GF-D8 (cell line): ENCODE results near the gene IL1RL2.

Experiments
- DNase-seq: peaks from one replicate; lab custom pipeline; 2025; lab: John Stamatoyannopoulos, UW

IL1RL2 gene

GRCh38 chr2:102158011-102158755 lies 28.6 kb upstream of the IL1RL2 start:
- no peak for DNase-seq

DNA sequence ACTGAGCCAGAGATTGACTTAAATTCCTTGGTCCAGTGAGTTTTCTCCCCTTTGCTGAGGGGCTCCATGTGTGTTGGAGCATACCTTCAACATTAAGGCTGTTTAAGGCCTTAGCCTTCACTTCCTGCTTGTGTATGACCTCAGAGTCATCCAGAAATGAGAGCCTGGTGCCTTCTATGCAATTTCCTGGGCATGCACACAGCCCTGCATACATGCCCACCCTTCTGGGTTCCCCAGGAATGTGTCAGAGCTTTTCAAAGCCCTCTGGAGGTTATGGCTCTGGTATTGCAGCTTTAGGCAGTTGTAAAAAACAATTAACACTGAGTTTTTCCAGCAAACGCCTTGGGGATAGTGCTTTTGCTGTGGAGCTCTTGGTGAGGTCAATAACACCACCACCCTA lies 27.5 kb upstream of the IL1RL2 start:
- DNase-seq = no peak

- DNase-seq = no peak
Measured at GRCh38 chr2:102166189-102166845, 20.5 kb upstream of the IL1RL2 start.

DNA sequence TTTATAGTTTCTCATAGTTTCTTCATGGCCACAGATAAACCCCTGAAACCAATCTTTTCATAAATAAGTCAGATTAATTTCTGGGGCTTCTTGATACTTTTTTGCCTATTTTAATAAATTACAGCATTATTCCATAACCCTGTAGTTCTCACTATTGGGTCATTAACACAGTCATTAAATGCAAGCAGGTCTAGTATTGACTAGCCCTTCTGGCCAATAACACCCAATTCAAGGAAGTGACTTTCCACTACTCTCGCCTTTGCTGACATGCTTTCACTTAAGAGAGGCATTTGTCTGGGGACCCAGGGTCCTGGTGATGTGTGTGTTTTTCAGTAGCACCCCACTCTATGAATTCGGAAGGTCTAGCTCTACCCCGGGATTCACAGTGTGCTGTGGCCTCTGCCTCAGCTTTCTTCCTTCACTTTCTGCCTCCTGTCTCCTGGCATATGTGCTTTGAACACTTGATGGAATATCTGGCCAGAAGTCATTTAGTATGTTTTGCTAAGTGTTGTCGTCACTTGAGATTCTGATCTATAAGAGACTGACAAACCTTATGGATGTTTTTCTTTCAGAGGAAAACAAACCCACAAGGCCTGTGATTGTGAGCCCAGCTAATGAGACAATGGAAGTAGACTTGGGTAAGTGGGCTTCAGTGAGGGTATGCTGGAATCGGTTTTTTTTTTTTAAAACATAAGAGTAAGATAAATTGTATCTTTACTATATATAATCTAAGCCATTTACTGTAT lies 18.6 kb upstream of the IL1RL2 start:
- DNase-seq = no peak

GRCh38 chr2:102171946-102172345 lies 14.9 kb upstream of the IL1RL2 start:
- no peak for DNase-seq

GRCh38 chr2:102172745-102173144 lies 14.1 kb upstream of the IL1RL2 start:
- no peak for DNase-seq

GRCh38 chr2:102176172-102176571 lies 10.7 kb upstream of the IL1RL2 start:
- no peak for DNase-seq

DNA sequence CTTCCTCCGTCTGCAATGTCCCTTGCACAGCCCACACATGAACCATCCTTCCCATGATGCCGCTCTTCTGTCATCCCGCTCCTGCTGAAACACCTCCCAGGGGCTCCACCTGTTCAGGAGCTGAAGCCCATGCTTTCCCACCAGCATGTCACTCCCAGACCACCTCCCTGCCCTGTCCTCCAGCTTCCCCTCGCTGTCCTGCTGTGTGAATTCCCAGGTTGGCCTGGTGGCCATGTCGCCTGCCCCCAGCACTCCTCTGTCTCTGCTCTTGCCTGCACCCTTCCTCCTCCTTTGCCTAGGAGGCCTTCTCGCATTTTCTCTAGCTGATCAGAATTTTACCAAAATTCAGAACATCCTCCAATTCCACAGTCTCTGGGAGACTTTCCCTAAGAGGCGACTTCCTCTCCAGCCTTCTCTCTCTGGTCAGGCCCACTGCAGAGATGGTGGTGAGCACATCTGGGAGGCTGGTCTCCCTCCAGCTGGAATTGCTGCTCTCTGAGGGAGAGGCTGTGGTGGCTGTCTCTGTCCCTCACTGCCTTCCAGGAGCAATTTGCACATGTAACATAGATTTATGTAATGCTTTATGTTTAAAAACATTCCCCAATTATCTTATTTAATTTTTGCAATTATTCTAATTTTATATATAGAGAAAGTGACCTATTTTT lies 8.9 kb upstream of the IL1RL2 start:
- DNase-seq = no peak

DNA sequence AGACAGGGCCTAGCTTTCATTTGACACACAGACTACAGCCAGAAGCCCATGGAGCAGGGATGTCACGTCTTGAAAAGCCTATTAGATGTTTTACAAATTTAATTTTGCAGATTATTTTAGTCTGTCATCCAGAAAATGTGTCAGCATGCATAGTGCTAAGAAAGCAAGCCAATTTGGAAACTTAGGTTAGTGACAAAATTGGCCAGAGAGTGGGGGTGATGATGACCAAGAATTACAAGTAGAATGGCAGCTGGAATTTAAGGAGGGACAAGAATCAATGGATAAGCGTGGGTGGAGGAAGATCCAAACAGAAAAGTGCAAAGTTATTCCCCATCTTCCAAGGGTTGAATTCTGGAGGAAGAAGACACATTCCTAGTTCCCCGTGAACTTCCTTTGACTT lies 7.8 kb upstream of the IL1RL2 start:
- DNase-seq = no peak

- no peak for DNase-seq
Measured at GRCh38 chr2:102179788-102180686, 6.8 kb upstream of the IL1RL2 start.

DNA sequence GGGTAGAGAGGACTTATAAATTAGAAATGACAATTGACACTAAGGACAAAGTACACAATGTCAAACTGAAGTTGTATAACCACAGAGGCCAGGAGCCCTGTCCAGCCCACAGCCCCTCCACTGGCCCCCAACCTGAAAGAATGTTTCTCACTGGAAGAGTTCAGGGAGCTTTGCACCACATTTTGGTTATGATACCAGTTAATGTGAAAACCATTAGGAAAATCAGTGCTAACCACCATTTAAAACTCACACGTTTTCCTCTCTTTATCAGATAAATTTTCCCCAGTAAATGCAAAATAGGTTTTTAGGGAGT lies 6.2 kb upstream of the IL1RL2 start:
- DNase-seq = no peak

GRCh38 chr2:102181376-102181775 lies 5.4 kb upstream of the IL1RL2 start:
- DNase-seq = no peak

GRCh38 chr2:102181919-102182635 lies 4.7 kb upstream of the IL1RL2 start:
- DNase-seq = no peak

DNA sequence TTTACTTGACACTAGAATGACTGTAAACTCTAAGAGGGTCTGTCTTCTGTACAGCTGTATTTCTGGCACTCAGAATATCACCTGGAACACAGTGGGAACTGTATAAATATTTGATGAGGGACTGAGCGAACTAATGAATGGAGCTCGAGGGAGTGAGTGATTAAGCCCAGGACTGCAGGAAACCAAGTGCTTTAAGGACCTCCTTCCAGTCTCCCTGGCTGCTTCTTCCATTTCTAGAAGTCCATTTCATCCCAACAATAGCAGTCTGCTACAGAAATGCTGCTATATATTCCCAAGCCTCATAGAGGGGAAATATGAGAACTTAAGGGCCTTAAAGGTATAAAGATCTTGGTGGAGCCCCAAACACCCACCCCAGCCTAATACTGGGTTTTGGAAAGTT lies 2.8 kb upstream of the IL1RL2 start:
- DNase-seq = no peak

GRCh38 chr2:102184568-102184967 lies 2.3 kb upstream of the IL1RL2 start:
- no peak for DNase-seq

DNA sequence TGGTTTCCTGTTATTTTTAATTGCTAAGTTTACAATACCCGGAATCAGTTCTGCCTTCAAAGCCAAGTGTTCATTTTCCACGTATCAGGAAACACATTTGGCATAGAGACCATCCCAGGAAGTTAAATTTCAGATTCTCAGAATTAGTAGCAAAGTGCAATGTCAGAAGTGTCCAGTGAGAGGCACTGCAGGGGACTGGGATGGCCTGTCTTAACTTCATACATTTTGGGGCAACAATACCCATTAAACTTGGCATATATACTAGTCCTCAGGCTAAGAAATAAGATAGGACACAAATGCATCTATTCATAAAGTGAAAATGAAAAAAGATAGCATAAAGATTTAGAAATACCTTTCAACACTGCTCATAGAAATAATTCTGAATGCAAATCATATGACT lies 1.5 kb upstream of the IL1RL2 start:
- DNase-seq = no peak

- DNase-seq = no peak
Measured at GRCh38 chr2:102187496-102188150, 800 bp downstream of the IL1RL2 start.

DNA sequence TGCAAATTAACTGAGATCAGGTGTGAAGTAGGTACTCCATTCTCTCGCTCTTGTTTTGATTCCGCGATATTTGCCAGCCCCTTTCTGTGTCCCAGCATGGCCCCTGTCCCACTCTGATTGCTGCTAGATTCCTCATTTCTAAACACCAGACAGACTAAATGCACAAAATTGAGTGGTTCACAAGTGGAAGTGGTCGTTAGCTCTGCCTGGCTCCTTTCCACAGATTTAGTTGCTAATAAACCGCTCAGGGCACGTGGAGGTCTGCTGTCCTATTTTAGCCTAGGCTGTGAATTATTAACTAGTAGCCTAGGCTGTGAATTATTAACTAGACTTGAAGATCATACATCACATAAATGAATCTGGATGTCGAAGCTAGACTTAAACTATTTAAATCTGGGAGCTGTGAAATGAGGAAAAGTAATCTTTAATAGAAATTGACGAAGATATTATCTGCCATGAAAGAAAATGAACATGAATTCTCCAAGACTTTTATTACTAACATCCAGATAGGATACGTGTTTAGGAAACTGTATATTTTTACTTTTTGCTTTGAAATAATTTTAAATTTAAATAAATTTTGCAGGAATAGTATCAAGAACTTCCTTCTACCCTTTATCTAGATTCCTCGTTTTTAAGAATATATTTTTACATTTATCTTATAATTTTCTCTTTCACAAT lies 3.7 kb downstream of the IL1RL2 start:
- no peak for DNase-seq

GRCh38 chr2:102191501-102191900 lies 4.7 kb downstream of the IL1RL2 start:
- no peak for DNase-seq

DNA sequence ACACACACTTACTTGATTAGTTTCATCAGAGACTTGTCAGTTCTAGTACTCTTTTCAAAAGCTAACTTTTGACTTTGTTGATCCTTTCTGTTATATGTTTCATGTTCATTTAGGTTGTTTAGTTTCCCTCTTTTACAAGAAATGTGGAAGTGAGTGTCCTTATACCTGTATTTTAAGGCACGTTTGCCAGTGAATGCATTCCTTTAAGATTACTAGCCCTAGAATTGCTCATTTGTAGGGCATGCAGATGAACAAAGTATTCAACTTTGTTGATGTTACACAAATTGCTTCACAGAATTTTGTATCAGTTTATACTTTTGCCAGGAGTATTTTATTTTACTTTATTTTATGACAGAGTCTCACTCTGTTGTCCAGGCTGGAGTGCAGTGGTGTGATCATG lies 6.3 kb downstream of the IL1RL2 start:
- DNase-seq = no peak
